ENCODE measurements around the gene ZNF532.

Gene ZNF532

GRCh38 chr18:58941426-58942099 is 76.9 kb downstream of the ZNF532 start:
- DNase-seq (ENCODE audit: low read depth, low spot score), result no peak

DNA sequence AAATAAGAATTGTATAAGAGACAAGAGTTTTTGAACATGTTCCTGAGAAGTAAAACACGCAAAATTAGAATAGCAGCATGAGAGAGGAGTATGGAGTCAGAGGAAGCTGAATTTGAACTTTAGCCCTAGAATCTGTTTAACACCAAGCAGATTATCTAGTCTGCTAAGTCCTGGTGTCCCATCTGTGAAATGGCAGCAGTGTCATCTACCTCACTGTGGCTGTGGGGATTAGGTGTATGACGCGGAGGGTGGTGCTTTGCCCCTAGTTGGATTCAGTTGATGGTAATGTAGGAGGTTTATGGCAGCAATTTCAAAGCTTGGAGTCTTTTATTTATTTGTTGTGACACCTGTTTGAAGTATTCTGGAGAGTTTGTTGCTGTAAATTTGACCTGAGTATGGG is 79.2 kb downstream of the ZNF532 start:
- DNase-seq (ENCODE audit: low read depth, low spot score), result no peak

DNA sequence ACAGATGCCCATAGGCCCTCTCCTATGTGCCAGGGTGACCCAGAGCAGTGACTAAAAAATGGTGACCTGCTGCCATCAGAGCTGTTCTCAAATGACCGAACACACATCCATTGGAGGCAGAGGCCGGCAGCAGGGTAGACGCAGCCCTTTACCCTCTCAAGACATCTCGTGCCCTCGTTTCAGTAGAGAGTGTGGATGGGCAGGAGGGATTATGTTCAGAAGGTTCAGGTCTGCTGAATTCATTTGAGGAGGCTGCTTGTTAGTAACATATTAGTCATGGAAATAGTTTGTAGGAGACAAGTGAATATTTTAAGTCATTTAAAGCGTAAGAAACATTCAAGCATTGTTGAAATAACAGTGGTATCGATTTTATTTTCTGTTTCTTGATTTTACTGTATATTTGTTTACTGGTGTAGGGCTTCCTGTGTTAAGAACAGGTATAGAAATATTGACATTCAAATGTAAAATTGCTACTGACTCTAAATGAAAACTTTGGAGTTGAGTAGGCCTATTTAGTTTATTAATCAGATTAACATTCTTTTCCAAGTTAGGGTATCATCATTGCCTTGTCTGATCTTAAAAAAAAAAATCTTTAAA is 82.6 kb downstream of the ZNF532 start:
- DNase-seq (ENCODE audit: low read depth, low spot score), result no peak

DNA sequence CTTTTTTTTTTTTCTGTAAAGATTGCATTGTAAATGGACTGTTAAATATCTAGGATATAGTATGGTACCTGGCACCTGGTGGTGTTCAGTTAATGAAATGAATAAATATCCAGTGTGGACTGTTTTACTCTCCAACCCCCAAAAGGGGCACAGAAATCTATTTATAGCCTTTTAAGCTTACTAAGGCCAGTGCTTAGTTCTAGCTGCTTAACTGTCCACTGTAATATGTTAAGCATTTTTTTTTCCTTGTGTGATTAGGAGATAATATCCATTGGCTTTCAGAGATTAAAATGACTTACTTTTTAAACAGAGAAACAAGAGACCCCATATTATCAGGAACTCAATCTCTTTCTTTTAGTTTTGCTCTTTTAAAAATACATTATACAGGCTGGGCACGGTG is 84.4 kb downstream of the ZNF532 start:
- DNase-seq (ENCODE audit: low read depth, low spot score), result no peak

GRCh38 chr18:58951986-58952702 is 87.5 kb downstream of the ZNF532 start:
- no peak for DNase-seq (ENCODE audit: low read depth, low spot score)

- no peak for DNase-seq (ENCODE audit: low read depth, low spot score)
These were observed 88.2 kb downstream of the ZNF532 start for GRCh38 chr18:58952858-58953257.

DNA sequence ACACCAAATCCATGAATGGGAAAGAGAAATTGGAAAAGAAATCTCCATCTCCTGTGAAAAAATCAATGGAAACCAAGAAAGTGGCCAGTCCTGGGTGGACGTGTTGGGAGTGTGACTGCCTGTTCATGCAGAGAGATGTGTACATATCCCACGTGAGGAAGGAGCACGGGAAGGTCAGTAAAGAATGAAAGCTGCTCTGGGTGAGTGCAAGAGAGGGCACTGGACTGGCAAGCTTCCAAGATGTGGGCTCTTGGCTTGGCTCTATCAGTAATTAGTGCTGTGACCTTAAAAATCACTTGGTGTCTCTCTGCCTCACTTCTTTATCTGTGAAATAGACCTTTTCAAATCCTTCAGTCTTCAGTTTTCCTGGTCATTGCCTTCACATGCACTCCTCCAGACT is 89.0 kb downstream of the ZNF532 start:
- DNase-seq (ENCODE audit: low read depth, low spot score), result no peak

DNA sequence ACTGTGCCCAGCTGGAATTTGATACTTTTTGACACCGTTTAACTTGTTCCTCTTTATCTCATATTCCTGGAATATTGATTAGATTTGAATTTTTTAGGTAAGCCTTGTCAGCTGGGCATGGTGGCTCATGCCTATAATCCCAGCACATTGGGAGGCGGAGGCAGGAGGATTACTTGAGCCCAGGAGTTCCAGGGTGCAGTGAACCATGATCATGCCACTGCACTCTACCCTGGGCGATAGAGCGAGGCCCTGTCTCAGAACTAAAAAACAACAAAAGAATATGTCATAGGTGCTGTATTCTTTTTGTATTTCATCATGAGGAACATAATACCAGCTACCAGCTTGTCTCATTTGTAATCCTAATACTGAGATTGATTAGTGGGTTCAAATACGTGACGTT is 90.3 kb downstream of the ZNF532 start:
- no peak for DNase-seq (ENCODE audit: low read depth, low spot score)

DNA sequence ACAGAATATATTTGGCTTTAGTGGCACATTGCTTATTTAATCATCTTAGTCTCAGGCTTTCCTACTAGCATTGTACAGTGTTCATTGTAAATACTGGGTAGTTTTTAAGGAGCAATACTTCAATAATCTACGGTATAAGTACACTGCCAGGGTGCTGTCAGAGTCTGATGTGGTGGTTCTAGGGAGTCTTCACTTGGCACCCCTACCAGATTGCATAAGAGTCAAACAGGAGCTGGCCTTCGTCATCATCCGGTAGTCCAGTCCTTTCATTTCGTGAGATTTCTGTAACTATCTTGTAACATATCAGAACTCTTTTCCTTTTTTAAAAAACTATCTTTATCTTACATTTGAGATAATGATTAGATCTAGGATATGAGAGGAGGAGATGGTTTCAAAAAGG is 91.1 kb downstream of the ZNF532 start:
- no peak for DNase-seq (ENCODE audit: low read depth, low spot score)

DNA sequence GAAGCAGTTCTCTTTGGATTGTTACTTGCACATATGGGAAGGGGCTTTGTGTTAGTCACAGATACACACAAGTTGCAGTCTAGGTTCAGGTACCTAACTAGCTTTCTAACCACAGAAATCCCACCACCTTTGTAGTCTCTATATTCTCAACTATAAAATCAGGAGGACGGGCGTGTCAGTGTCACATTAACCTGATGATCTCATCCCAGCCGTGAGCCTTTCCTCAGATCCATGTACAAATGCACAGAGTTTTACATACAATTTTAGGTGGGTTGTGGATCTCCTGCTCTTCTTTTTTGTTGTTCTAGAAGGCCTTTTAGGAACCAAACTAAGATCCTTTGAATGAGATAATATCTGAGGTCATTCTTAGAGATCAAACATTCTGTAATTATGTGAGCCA is 94.0 kb downstream of the ZNF532 start:
- no peak for DNase-seq (ENCODE audit: low read depth, low spot score)

GRCh38 chr18:58960508-58960907 is 95.8 kb downstream of the ZNF532 start:
- no peak for DNase-seq (ENCODE audit: low read depth, low spot score)

DNA sequence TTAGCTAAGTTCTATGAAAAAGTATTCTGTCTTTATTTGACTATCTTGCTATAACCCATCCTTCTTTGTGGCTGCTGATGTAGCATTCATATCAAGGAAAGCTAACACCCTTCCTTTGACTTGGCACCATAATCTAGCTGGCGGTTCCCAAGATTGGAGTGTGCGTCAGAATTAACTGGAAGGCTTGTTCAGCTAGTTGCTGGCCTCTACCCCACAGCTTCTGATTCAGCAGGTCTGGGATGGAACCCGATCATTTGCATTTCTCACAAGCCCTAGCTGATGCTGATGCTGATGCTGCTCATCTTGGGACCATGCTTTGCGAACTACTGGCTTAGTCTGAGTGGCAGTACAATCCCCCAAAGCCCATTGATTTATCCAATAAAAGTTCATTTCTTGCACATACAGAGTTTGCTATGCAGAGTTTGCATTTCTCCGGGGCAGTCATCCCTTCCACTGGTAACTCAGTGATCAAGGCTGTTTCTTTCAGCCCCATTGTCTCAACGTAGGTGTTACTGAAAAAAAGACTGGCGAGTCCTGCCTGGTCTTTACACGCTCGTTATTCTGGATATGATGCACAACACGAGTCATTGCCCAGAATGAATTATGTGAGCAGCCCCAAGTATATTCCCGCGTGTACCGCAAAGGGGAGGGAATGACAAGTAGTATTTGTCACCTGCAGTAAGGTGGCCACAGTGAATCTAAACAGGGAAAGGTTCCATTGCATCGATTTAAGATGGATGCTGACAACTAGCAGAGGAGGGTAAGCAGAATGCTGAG is 96.5 kb downstream of the ZNF532 start:
- DNase-seq (ENCODE audit: low read depth, low spot score), result no peak

GRCh38 chr18:58962336-58962735 is 97.7 kb downstream of the ZNF532 start:
- DNase-seq (ENCODE audit: low read depth, low spot score), result no peak

DNA sequence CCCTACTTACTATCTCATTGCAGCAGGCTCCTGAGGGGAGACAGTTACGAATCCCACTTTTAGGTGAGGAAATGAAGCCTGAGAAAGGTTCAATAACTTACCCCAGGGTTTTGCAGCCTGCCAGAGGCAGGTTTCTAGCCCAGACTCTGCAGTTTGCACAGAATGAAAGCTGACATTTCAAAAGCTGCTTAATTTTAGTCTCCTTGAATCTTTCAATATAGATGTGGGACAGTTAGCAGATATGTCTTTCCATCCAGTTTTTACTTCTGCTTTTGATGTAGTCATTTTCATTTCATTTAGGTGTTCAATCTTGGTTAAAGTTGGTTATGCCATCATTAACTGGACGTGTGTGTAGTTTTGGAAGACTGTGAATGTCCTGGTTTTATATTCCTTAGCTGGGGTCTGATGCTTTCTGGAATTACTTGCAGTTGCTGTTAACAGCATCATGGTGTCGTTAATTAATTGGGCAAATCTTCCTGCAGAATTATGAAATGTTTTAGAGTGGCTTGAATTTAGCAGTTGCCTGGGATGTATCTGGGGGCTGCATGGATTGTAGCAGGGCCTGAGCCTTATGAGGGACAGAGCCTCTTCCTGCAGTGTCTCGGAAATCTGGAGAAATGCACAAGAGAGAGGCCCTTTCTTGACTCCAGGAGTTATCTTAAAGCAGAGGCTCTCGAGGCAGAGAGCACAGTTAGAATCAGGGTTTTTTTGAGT is 100.8 kb downstream of the ZNF532 start:
- DNase-seq (ENCODE audit: low read depth, low spot score), result no peak

DNA sequence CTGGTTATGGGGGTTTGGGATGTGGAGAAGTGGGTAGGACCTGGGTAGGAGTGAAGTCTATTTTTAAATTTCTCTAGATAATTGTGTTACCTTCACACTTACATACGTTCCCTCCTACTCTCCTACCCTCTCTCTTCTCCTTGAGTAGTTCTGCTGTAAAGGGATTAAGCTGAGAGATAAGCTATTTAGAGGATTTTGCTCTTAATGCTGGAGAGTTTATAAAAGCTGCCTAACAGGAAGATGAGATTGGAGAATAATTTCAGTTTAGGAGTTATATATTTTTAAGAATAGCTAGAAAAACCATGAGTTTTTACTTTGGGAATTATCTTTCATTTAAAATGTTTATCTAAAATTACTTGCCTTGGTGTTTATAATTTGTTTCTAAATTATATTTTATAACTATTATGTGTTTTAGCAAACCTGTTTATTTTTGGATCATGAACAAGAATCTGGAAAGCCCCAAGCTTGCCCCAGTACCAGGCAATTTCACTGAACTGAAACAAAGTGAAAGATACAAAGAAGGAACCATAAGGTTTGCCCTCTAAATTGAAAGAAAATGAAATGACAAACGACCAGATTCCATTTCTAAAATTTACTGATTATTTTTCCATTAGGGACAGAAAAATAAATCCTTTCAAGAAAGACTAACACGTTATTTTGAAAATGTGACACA is 101.5 kb downstream of the ZNF532 start:
- DNase-seq (ENCODE audit: low read depth, low spot score), result no peak

DNA sequence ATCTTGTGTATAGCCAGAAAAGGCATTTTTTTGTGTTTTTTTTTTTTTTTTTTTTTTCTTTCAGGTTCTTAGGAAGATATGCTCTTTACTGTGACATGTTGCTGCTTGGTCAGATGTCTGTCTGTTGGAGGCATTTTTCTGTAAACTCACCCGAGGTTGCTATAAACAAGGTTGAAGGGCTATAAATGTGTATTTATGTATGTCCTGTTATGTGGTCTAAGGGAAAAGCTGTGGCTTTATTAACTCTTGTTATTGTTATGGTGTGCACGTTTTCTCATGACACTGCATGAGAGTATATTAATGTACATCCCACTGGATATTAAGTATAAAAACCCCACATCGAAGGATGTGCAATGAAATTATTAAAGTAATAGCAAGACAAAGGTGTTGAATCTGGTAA is 102.0 kb downstream of the ZNF532 start:
- no peak for DNase-seq (ENCODE audit: low read depth, low spot score)

DNA sequence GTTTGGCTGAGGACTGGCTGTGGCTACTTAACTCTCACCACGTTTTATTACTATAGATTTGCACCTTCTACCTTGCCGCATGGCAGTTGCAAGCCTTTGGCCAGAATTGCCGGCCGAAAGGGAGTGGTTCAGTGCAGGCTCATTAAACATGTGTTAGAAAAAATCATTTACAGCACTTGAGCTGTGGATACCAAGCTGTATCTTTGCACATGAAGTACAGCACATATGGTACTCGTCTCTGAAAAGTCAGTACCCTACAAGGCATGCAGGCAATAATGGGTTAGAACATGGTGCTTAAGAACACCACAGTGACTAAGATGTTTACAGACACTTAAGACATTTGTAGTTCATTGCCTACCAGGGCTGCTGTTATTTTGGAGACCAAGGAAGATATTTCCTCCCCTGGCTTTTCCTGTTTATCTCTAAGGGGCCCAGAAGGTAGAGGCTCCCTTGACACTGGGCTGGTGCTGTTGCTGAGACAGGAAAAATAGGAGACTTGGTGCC is 103.1 kb downstream of the ZNF532 start:
- DNase-seq (ENCODE audit: low read depth, low spot score), result no peak

DNA sequence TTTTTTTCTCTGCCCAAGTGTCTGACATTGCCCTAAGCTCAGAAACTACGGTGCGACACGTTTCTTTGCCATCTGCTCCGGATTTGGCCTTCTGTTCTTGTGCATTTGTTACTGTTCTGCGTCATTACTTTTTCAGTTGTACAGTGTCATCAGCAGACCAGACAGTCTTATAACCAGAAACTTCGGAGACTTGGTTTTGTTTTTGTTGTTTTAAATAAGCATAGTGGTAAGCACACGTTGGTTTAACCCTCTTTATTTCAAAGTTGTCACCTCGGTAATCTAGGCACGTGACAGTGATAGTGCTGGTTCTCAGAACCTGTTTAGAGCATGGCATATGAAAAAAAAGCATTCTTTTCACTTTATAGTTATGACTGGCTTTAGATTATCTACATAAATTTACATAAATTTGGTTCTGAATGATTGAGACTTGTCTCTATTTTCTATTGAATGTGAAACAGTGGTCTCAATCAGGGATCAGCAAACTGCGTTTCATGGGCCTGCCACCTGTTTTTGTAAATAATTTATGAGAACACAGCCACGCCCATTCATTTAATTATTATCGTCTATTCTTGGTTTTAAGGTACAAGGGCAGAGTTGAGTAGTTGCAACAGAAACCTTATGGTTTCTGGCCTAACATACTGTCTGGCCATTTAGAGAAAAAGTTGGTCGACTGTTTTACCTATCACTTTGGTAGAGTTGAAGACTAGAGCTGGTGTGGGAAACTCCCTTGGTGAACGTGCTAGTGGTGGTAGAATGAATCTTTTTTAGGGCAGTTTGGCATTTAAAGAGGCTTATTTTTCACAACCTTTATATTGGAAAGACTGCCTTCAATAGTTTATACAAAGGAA is 106.5 kb downstream of the ZNF532 start:
- no peak for DNase-seq (ENCODE audit: low read depth, low spot score)

DNA sequence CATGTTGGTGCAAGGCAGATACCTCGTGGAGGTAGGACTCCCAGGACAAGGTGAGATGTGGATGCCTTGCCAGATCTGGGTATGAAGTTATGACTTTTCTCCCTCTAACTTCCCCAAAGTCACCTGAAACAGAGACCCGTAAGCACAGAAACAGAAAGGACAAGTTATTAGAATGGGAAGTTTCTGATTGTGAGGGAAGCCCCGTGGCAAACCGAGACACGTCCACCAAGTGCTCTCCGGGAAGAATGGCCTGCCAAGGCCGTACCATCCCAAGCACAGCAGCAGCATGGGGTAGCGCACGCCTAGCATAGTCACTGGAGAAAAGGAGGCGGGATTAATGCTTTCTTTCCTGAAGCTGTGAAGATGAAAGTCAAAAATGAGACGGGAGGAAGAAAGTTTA is 110.6 kb downstream of the ZNF532 start:
- no peak for DNase-seq (ENCODE audit: low read depth, low spot score)

- no peak for DNase-seq (ENCODE audit: low read depth, low spot score)
These were observed 111.1 kb downstream of the ZNF532 start for GRCh38 chr18:58975781-58976180.
